HEK293 (cell line): ENCODE results near the gene A2ML1.

ENCODE experiments used
- CTCF ChIP-seq: fragments of 450-650 bp; formaldehyde crosslinking; IDR thresholded peaks from 2 replicates; pipeline ENCODE4 v1.5.1; 2016; ENCODE audit warnings: missing biosample characterization, missing genetic modification characterization
- ZNF76 ChIP-seq: fragments of 450-650 bp; formaldehyde crosslinking; IDR thresholded peaks from 2 replicates; pipeline ENCODE4; 2016; ENCODE audit warnings: low read depth, missing biosample characterization, missing genetic modification characterization, borderline replicate concordance

- TF ChIP-seq CTCF (tag by site-specific recombination) (no peak), ZNF76 (tag by site-specific recombination) (no peak)
These were observed 94.6 kb downstream of the A2ML1 start for GRCh38 chr12:8917031-8917430.
